Measurements from ENCODE around the gene FHOD3.

FHOD3 gene

GRCh38 chr18:36454245-36454644 lies 156.7 kb downstream of the FHOD3 start:
- TF ChIP-seq USF1 (IDR thresholded peaks at IDR 0.05) (no peak), CREB1 (IDR thresholded peaks at IDR 0.05; ENCODE audit: low read depth) (no peak), EGR1 (IDR thresholded peaks at IDR 0.05) (no peak), TCF12 (IDR thresholded peaks at IDR 0.05; ENCODE audit: low read depth) (no peak), TEAD4 (IDR thresholded peaks at IDR 0.05) (no peak), FOXM1 (IDR thresholded peaks at IDR 0.05; ENCODE audit: borderline replicate concordance, low read depth) (no peak), RAD21 (IDR thresholded peaks at IDR 0.05; ENCODE audit: low read depth) (no peak), ZBTB7A (IDR thresholded peaks at IDR 0.05; ENCODE audit: low read depth) (no peak), CEBPB (IDR thresholded peaks at IDR 0.05) (no peak), EP300 (IDR thresholded peaks at IDR 0.05; ENCODE audit: borderline replicate concordance) (no peak), YY1 (IDR thresholded peaks at IDR 0.05; ENCODE audit: low read depth) (no peak), TAF1 (IDR thresholded peaks at IDR 0.05; ENCODE audit: low read depth) (no peak), NFIC (IDR thresholded peaks at IDR 0.05) (no peak)
- TF ChIP-seq, protein P1, sequence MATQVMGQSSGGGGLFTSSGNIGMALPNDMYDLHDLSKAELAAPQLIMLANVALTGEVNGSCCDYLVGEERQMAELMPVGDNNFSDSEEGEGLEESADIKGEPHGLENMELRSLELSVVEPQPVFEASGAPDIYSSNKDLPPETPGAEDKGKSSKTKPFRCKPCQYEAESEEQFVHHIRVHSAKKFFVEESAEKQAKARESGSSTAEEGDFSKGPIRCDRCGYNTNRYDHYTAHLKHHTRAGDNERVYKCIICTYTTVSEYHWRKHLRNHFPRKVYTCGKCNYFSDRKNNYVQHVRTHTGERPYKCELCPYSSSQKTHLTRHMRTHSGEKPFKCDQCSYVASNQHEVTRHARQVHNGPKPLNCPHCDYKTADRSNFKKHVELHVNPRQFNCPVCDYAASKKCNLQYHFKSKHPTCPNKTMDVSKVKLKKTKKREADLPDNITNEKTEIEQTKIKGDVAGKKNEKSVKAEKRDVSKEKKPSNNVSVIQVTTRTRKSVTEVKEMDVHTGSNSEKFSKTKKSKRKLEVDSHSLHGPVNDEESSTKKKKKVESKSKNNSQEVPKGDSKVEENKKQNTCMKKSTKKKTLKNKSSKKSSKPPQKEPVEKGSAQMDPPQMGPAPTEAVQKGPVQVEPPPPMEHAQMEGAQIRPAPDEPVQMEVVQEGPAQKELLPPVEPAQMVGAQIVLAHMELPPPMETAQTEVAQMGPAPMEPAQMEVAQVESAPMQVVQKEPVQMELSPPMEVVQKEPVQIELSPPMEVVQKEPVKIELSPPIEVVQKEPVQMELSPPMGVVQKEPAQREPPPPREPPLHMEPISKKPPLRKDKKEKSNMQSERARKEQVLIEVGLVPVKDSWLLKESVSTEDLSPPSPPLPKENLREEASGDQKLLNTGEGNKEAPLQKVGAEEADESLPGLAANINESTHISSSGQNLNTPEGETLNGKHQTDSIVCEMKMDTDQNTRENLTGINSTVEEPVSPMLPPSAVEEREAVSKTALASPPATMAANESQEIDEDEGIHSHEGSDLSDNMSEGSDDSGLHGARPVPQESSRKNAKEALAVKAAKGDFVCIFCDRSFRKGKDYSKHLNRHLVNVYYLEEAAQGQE (IDR thresholded peaks at IDR 0.05; ENCODE audit: low read depth) = no peak
- TF ChIP-seq, protein P2, sequence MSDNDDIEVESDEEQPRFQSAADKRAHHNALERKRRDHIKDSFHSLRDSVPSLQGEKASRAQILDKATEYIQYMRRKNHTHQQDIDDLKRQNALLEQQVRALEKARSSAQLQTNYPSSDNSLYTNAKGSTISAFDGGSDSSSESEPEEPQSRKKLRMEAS (IDR thresholded peaks at IDR 0.05) = no peak

DNA sequence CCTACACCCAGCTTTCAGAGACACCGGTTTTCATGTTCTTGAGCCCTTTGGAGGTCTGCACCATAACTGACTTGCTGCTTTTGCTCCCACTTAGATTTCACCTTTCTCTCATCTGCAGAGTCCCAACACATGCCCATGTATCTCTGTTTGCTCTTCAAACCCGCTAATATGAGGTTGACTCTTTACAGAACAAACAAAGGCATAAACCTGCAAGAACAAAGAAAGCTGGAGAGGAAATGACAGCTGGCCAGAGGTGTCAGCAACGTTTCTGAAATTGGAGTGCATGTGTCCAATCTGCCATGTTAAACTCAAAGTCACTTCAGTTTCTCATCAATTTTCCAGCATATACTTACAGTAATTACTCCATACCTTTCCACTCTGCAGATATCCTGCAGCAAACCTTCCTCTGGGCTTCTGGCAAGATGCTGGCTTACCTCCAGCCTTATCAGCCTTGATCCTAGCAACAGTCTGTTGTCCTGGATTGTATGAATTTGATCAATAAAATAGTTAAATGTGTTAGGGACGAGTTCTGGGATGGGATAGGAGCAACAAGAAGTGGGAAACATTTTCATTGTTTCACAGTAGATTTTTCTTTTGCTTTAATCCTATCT lies 157.4 kb downstream of the FHOD3 start:
- TF ChIP-seq TCF12 (IDR thresholded peaks at IDR 0.05; ENCODE audit: low read depth) (no peak), ZBTB7A (IDR thresholded peaks at IDR 0.05; ENCODE audit: low read depth) (no peak), TAF1 (IDR thresholded peaks at IDR 0.05; ENCODE audit: low read depth) (no peak), CREB1 (IDR thresholded peaks at IDR 0.05; ENCODE audit: low read depth) (no peak), EGR1 (IDR thresholded peaks at IDR 0.05) (no peak), USF1 (IDR thresholded peaks at IDR 0.05) (no peak), FOXM1 (IDR thresholded peaks at IDR 0.05; ENCODE audit: borderline replicate concordance, low read depth) (no peak), NFIC (IDR thresholded peaks at IDR 0.05) (no peak), TEAD4 (IDR thresholded peaks at IDR 0.05) (no peak), CEBPB (IDR thresholded peaks at IDR 0.05) (no peak), RAD21 (IDR thresholded peaks at IDR 0.05; ENCODE audit: low read depth) (no peak), EP300 (IDR thresholded peaks at IDR 0.05; ENCODE audit: borderline replicate concordance) (no peak), YY1 (IDR thresholded peaks at IDR 0.05; ENCODE audit: low read depth) (no peak)
- TF ChIP-seq, protein P1 (IDR thresholded peaks at IDR 0.05; ENCODE audit: low read depth) = no peak
- TF ChIP-seq, protein P2 (IDR thresholded peaks at IDR 0.05) = no peak

- no peak for TF ChIP-seq RAD21 (IDR thresholded peaks at IDR 0.05; ENCODE audit: low read depth)
- no peak for TF ChIP-seq CREB1 (IDR thresholded peaks at IDR 0.05; ENCODE audit: low read depth)
- TF ChIP-seq TEAD4 (IDR thresholded peaks at IDR 0.05) = no peak
- TF ChIP-seq NFIC (IDR thresholded peaks at IDR 0.05) = no peak
- TF ChIP-seq, protein P2 (IDR thresholded peaks at IDR 0.05) = no peak
- no peak for TF ChIP-seq EP300 (IDR thresholded peaks at IDR 0.05; ENCODE audit: borderline replicate concordance)
- TF ChIP-seq EGR1 (IDR thresholded peaks at IDR 0.05) = no peak
- no peak for TF ChIP-seq CEBPB (IDR thresholded peaks at IDR 0.05)
- TF ChIP-seq TAF1 (IDR thresholded peaks at IDR 0.05; ENCODE audit: low read depth) = no peak
- TF ChIP-seq YY1 (IDR thresholded peaks at IDR 0.05; ENCODE audit: low read depth) = no peak
- TF ChIP-seq FOXM1 (IDR thresholded peaks at IDR 0.05; ENCODE audit: borderline replicate concordance, low read depth) = no peak
- no peak for TF ChIP-seq TCF12 (IDR thresholded peaks at IDR 0.05; ENCODE audit: low read depth)
Measured at GRCh38 chr18:36455931-36456330, 158.4 kb downstream of the FHOD3 start.

DNA sequence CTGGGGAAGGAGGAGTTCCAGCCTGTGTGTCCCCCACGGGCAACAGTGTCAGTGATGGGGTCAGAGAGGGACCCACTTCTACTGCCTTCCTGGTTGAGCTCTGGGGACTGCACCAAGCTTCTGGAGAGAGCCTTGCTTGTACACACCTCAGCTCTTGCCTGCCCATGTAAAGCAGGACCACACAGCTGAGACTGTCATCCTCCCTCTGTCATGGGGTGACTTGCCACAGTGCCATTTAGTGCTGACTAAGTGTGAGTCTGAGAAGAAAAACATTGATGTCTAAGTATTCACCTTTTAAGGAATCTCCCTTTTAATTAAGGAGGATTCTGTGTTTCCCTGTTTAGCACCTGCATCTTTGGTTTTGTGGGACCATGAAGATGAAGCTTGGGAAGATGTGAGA lies 159.1 kb downstream of the FHOD3 start:
- no peak for TF ChIP-seq CEBPB (IDR thresholded peaks at IDR 0.05)
- TF ChIP-seq TAF1 (IDR thresholded peaks at IDR 0.05; ENCODE audit: low read depth) = no peak
- no peak for TF ChIP-seq YY1 (IDR thresholded peaks at IDR 0.05; ENCODE audit: low read depth)
- TF ChIP-seq TEAD4 (IDR thresholded peaks at IDR 0.05) = no peak
- TF ChIP-seq, protein P2 (IDR thresholded peaks at IDR 0.05) = no peak
- TF ChIP-seq USF1 (IDR thresholded peaks at IDR 0.05) = no peak
- TF ChIP-seq EGR1 (IDR thresholded peaks at IDR 0.05) = no peak
- TF ChIP-seq FOXM1 (IDR thresholded peaks at IDR 0.05; ENCODE audit: borderline replicate concordance, low read depth) = no peak
- TF ChIP-seq RAD21 (IDR thresholded peaks at IDR 0.05; ENCODE audit: low read depth) = no peak
- no peak for TF ChIP-seq EP300 (IDR thresholded peaks at IDR 0.05; ENCODE audit: borderline replicate concordance)
- TF ChIP-seq, protein P1 (IDR thresholded peaks at IDR 0.05; ENCODE audit: low read depth) = no peak
- TF ChIP-seq CREB1 (IDR thresholded peaks at IDR 0.05; ENCODE audit: low read depth) = no peak
- TF ChIP-seq NFIC (IDR thresholded peaks at IDR 0.05) = no peak

Data from Ishikawa (cell line).